ENCODE results near the gene PKIG.
"Not testable (repeated sequence)": the region's sequence is repeated elsewhere in the genome, so short reads cannot be mapped to it uniquely, and the experiment has no call there.

PKIG gene

GRCh38 chr20:44572551-44573500 lies 9.6 kb upstream of the PKIG start:
- DNase-seq: no peak

- DNase-seq: no peak
These were observed 8.9 kb upstream of the PKIG start for GRCh38 chr20:44573501-44573869.

- DNase-seq: no peak
These were observed 8.0 kb upstream of the PKIG start for GRCh38 chr20:44574372-44574771.

GRCh38 chr20:44576297-44576696 lies 6.1 kb upstream of the PKIG start:
- DNase-seq: no peak

GRCh38 chr20:44579313-44580081 lies 2.9 kb upstream of the PKIG start:
- DNase-seq: no peak

- DNase-seq: no peak
These were observed 1.7 kb upstream of the PKIG start for GRCh38 chr20:44580581-44581268.

- no peak for DNase-seq
These were observed 864 bp upstream of the PKIG start for GRCh38 chr20:44581515-44581914.

- DNase-seq: no peak
These were observed 778 bp downstream of the PKIG start for GRCh38 chr20:44583157-44583556.

GRCh38 chr20:44584162-44584561 lies 1.8 kb downstream of the PKIG start:
- DNase-seq: no peak

GRCh38 chr20:44585057-44585963 lies 2.9 kb downstream of the PKIG start:
- DNase-seq: no peak

- no peak for DNase-seq
These were observed 4.0 kb downstream of the PKIG start for GRCh38 chr20:44586289-44586911.

GRCh38 chr20:44587035-44587980 lies 4.9 kb downstream of the PKIG start:
- DNase-seq: no peak

- DNase-seq: not testable (repeated sequence)
These were observed 5.9 kb downstream of the PKIG start for GRCh38 chr20:44588321-44588720.

GRCh38 chr20:44589537-44589936 lies 7.2 kb downstream of the PKIG start:
- DNase-seq: no peak

- DNase-seq: no peak
These were observed 8.8 kb downstream of the PKIG start for GRCh38 chr20:44590980-44591778.

- no peak for DNase-seq
These were observed 10.0 kb downstream of the PKIG start for GRCh38 chr20:44592366-44592765.

- DNase-seq: no peak
These were observed 11.4 kb downstream of the PKIG start for GRCh38 chr20:44593751-44594150.

GRCh38 chr20:44594730-44595129 lies 12.4 kb downstream of the PKIG start:
- no peak for DNase-seq

GRCh38 chr20:44596010-44596409 lies 13.6 kb downstream of the PKIG start:
- no peak for DNase-seq

- DNase-seq: no peak
These were observed 14.5 kb downstream of the PKIG start for GRCh38 chr20:44596876-44597275.

All from T-helper 9 cell (primary cell).